Measurements from ENCODE around the gene ELN.
"Not testable (repeated sequence)": the region's sequence is repeated elsewhere in the genome, so short reads cannot be mapped to it uniquely, and the experiment has no call there.

ELN gene

GRCh38 chr7:74001150-74001494, 26.9 kb upstream of the ELN start:
- no peak for DNase-seq

DNA sequence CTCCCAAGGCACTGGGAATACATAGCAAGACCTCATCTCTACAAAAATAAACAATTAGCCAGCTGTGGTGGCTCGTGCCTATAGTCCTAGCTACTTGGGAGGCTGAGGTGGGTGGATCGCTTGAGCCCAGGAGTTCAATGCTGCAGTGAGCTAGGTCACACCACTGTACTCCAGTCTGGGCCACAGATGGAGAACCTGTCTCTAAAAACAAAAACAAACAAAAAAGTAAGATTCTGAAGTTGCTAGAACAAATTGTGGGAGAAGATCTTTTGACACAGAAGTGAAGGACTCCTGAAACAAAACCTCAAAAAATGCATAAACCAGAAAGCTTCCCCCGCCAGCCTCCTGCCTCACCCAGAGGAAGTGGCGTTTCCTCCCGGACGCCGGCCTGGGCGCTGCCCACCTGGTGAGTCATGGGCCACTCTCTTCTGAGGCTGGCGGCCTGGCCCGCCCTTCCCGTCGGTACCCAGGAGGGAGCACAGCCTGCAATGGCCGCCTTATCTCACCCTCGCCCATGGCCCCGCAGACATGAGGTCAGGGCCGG, 25.4 kb upstream of the ELN start:
- no peak for DNase-seq

DNA sequence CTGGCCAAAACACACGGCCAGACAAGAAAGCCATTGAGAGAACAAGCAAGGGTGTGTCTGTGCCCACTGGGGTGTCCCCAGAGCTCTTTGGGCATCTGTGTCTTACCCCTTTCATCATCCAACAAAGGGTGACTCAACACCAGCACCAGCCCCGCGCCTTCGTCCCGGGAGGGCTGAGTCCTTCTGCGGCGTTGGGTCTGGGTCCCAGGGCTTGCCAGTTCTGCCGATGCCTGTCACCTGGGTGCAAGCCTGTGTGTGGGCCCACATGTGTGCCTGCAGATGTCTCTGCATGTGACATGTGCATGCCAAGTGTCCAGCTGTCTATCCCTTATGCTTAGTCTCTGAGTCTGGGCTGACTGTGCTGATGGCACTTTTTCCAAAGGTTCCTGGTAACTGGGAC, 24.4 kb upstream of the ELN start:
- DNase-seq, result no peak

GRCh38 chr7:74006032-74006431, 21.9 kb upstream of the ELN start:
- no peak for DNase-seq

GRCh38 chr7:74006451-74007241, 21.3 kb upstream of the ELN start:
- DNase-seq, result no peak

- no peak for DNase-seq
These were observed 20.8 kb upstream of the ELN start for GRCh38 chr7:74007242-74007567.

- DNase-seq, result no peak
These were observed 19.3 kb upstream of the ELN start for GRCh38 chr7:74008687-74009086.

GRCh38 chr7:74009719-74010118, 18.3 kb upstream of the ELN start:
- DNase-seq, result no peak

DNA sequence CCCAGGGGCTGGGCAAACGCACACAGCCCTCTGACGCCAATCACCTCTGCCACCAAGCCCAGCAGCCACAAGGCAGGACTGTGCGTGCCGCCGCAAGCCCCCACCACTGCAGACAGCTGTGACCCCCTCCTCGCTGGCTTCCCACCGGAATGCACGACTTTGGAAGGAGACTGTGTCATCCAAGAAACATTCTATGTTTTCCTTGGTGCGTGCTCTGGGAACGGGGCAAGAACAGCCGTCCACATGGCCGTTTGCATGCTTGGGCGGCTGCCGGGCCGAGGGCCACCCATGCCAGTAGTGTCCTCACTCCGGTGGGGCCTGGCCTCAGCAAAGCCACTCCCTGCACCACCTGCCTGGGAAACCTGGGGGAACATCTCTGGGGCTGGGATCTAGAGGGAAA, 17.6 kb upstream of the ELN start:
- no peak for DNase-seq

- not testable (repeated sequence) for DNase-seq
These were observed 16.6 kb upstream of the ELN start for GRCh38 chr7:74011421-74011820.

GRCh38 chr7:74012842-74013249, 15.1 kb upstream of the ELN start:
- DNase-seq, result no peak

GRCh38 chr7:74013539-74014272, 14.3 kb upstream of the ELN start:
- DNase-seq, result no peak

DNA sequence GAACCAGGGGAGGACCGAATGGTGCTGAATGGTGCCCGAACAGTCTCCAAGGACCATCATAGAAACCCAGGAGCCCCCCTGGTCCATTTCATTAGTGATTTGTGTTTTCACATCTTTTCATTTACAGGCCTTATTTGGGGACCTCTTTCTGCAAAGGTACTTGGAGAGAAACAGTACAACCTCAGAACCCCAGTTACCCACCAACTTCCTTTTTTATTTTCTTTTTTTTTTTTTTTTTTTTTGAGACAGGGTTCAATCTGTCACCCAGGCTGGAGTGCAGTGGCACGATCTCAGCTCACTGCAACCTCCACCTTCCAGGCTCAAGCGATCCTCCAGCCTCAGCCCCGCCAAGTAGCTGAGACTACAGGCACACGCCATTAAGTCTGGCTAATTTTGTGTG, 13.0 kb upstream of the ELN start:
- no peak for DNase-seq

- DNase-seq, result no peak
These were observed 12.3 kb upstream of the ELN start for GRCh38 chr7:74015670-74016069.

GRCh38 chr7:74017125-74017524, 10.8 kb upstream of the ELN start:
- no peak for DNase-seq

- DNase-seq, result no peak
These were observed 9.6 kb upstream of the ELN start for GRCh38 chr7:74018246-74018895.

- no peak for DNase-seq
These were observed 8.8 kb upstream of the ELN start for GRCh38 chr7:74019149-74019548.

DNA sequence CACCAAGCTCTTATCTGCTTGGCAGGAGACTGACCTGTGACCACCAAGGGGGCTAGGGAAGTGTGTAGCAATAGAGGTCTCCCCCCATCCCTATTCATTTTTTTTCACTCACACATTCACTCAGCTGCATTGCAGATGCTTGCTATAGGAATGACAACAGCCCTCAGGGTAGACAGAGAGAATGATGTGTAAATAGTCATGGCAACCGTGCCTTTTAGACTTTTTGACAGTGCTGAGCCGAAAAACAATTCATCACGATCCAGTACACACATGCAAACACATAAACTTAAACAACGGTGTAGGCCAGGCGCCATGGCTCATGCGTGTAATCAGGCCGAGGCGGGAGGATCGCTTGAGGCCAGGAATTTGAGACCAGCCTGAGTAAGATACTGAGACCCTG, 7.6 kb upstream of the ELN start:
- DNase-seq, result no peak

DNA sequence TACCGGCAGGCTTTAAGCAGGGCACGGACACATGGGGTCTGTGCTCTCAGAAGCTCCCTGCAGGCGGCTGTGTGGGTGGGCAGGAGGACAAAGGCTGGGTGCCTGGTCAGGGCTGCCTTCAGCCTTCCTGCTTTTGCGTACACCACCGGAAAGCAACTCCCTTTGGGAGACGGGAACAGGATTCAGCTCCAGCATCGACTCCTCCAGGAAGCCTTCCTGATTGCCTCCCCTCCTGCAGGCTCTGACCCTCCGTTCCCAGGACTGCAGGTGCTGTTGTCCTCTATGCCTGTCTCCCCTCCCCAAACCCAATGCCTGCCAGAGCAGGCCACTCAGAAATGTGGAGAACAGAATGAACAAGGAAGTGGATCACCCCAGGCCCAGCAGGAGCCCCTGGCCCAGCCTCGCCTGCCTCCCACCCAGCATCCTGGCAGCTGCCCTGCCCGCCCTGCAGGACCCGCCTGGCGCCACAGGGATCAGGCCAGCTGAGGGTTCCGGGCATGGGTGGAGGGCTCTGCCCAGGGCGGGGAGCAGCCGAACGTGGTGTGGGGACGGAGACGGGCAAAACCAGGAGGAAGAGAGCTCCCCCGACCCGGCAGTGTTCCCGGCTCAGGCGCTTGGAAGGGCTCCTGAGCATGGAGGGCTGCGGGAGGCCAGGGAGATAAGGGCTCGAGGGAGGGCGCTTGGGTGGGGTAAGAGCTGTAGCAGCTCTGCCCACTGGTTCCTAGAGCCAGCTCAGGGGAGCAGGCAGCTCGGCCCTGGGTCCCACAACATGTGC, 6.2 kb upstream of the ELN start:
- no peak for DNase-seq

- no peak for DNase-seq
These were observed 5.5 kb upstream of the ELN start for GRCh38 chr7:74022507-74022906.

- no peak for DNase-seq
These were observed 4.9 kb upstream of the ELN start for GRCh38 chr7:74023092-74023536.

DNA sequence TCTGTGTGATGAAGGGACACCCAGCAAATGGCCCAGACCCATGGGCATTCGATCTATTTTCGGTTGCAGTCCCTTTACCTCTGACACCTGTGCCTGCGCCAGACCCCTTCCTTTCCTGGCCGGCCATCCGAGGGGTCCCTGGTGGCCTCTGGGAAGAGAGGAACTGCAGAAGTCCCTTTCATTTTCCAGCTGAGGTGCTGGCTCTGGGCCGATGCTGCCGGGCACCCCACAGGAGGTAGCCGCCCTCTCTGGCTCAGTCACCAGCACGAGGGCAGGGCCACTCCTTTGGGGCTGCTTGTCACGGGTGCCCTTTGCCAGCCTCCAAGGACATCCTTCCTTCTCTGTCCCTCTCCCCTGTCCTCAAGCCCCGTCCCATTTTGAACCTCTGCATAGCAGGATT, 4.2 kb upstream of the ELN start:
- no peak for DNase-seq

GRCh38 chr7:74025146-74025545, 2.8 kb upstream of the ELN start:
- DNase-seq, result no peak

Measured in activated CD4-positive, alpha-beta T cell treated with anti-CD3 and anti-CD28 coated beads for 48 hours (primary cell).